Spleen (tissue), 7 donors: ENCODE data around the gene EZH2.

Experiments
- POLR2AphosphoS5 ChIP-seq, 3 donors: sonication (generic); formaldehyde crosslinking; IDR thresholded peaks; one replicate each; pipeline ENCODE4 v1.5.1; 2017; ENCODE audit warnings: antibody characterized with exemption in 3 of 3
- TF ChIP-seq, protein P1 (sequence below), 11 experiments: fragments of 200-600 bp in 7 of 11; fragments of 450-650 bp in 4 of 11; sonication (generic) in 4 of 11; IDR thresholded peaks in 8 of 11; conservative IDR thresholded peaks in 3 of 11; 1 replicate in 7 of 11; 2 replicates in 4 of 11; pipeline versions ENCODE4 v1.4.0 to v1.8.0; 2016 to 2021; ENCODE audit warnings: antibody characterized with exemption in 11 of 11, inconsistent platforms in 4 of 11, mild to moderate bottlenecking in 1 of 11
- donor health status: DM: no; HTN: no; CAD: no; lungs with moderate emphysema.
- donor health status: DM: no; HTN: no; CAD: no.
- donor health status: DM: no; HTN: no; CAD: no.

DNA sequence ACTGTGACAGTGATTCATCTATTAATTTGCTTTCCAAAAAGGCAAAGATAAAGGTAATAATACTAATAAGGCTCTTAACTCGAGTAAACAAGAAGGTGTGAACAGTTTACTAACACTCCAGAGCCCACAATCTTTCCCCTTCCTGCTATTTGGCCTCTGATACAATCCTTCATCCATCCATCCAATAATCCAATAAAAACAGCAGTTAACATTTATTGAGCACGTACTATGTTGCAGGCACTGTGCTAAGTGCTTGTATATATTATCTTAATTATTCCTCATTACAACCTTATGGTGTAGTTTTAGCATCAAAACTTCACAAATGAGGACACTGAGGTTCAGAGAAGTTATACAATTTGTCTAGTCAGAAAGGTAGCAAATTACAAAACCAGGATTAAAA lies 49.5 kb downstream of the EZH2 start:
- TF ChIP-seq, protein P1, sequence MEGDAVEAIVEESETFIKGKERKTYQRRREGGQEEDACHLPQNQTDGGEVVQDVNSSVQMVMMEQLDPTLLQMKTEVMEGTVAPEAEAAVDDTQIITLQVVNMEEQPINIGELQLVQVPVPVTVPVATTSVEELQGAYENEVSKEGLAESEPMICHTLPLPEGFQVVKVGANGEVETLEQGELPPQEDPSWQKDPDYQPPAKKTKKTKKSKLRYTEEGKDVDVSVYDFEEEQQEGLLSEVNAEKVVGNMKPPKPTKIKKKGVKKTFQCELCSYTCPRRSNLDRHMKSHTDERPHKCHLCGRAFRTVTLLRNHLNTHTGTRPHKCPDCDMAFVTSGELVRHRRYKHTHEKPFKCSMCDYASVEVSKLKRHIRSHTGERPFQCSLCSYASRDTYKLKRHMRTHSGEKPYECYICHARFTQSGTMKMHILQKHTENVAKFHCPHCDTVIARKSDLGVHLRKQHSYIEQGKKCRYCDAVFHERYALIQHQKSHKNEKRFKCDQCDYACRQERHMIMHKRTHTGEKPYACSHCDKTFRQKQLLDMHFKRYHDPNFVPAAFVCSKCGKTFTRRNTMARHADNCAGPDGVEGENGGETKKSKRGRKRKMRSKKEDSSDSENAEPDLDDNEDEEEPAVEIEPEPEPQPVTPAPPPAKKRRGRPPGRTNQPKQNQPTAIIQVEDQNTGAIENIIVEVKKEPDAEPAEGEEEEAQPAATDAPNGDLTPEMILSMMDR (IDR thresholded peaks at IDR 0.05 in 8 of 11, conservative IDR thresholded peaks at IDR 0.05 in 3 of 11), result no peak
- no peak for TF ChIP-seq POLR2AphosphoS5 (IDR thresholded peaks at IDR 0.05)
